Colonic mucosa (tissue), 4 donors: ENCODE measurements around the gene MARCOL. TPM values are rescaled to one million over a fixed set of nuclear protein-coding genes. Genes with fewer than 3 reads are reported as not detected.
A peak's percentile ranks its signal among the peaks of the same experiment; 100 is the strongest.
"Not testable (repeated sequence)": the region's sequence is repeated elsewhere in the genome, so short reads cannot be mapped to it uniquely, and the experiment has no call there.

Experiments
- DNase-seq: peaks from one replicate; pipeline ENCODE4 v3.0.0-alpha.2; 2020
- H3K27ac ChIP-seq: fragments of 200-600 bp; one replicate; pipeline ENCODE4 v1.8.0; 2021
- H3K27me3 ChIP-seq: fragments of 200-600 bp; one replicate; pipeline ENCODE4 v1.8.0; 2021
- H3K36me3 ChIP-seq: fragments of 200-600 bp; one replicate; pipeline ENCODE4 v1.8.0; 2021
- H3K4me1 ChIP-seq: fragments of 200-600 bp; one replicate; pipeline ENCODE4 v1.8.0; 2021; ENCODE audit warnings: mild to moderate bottlenecking
- H3K4me3 ChIP-seq: fragments of 200-600 bp; one replicate; pipeline ENCODE4 v1.8.0; 2021
- H3K9ac ChIP-seq, 2 donors: one replicate each; pipeline ENCODE4 v1.7.0; 2013; ENCODE audit warnings: control low read depth in 2 of 2, low read depth in 2 of 2, low read length in 2 of 2
- H3K9me3 ChIP-seq: fragments of 200-600 bp; one replicate; pipeline ENCODE4 v1.8.0; 2021
- CTCF ChIP-seq: fragments of 200-600 bp; IDR thresholded peaks from one replicate; pipeline ENCODE4 v1.8.0; 2022; ENCODE audit warnings: antibody characterized with exemption, mild to moderate bottlenecking
- intact Hi-C: fragments of 100-400 bp; cut with DNase I; formaldehyde crosslinking; loops from one replicate; pipeline ENCODE4 v1.14.1; 2022
- total RNA-seq, 2 donors: library from RNA; stranded (reverse); fragmentation: NEBNext Ultra II Directional in 1 of 2; extraction: Animal tissue kit (Norgen Biotek cat#: 25700) in 1 of 2; gene quantifications; one replicate each; pipeline ENCODE4 v1.2.1, GENCODE V29; 2021
- donor health status: healthy.
- donor health status: DM: no; HTN: no; CAD: no.
- donor health status: DM: no; HTN: no; CAD: no.

Gene MARCOL
- total RNA-seq, 2 donors from 2014 or later: 0.27 TPM; not detected in 1

GRCh38 chr5:148261221-148261620 is 22.9 kb downstream of the MARCOL start:
- H3K27ac ChIP-seq: no peak overlapping the region
- H3K4me3 ChIP-seq: no peak overlapping the region
- no peaks in the 10 kb centered on the region for H3K4me1 ChIP-seq
- TF ChIP-seq CTCF: no peak
- intact Hi-C loops: no loop called here
- no peak for DNase-seq
- H3K36me3 ChIP-seq: no peaks in the 10 kb centered on the region
- no peak overlapping the region for H3K9ac ChIP-seq
- no peaks in the 10 kb centered on the region for H3K27me3 ChIP-seq
- H3K9me3 ChIP-seq: no peaks in the 10 kb centered on the region

- Histone ChIP-seq H3K36me3 (no peaks in the 10 kb centered on the region), H3K27ac (no peak overlapping the region), H3K9ac (no peak overlapping the region), H3K4me1 (no peaks in the 10 kb centered on the region), H3K27me3 (no peaks in the 10 kb centered on the region), H3K9me3 (no peaks in the 10 kb centered on the region), H3K4me3 (no peak overlapping the region)
- TF ChIP-seq CTCF: no peak
- intact Hi-C loops: no loop called here
- DNase-seq: no peak
Observed at GRCh38 chr5:148267962-148268361, 29.6 kb downstream of the MARCOL start.

GRCh38 chr5:148268566-148268965 is 30.2 kb downstream of the MARCOL start, which contains the start of gene SPINK13:
Gene SPINK13, plus strand, starts transcription at chr5:148268794. Its CDS starts 1,279 bp downstream, at chr5:148270073.
- H3K9ac ChIP-seq: no peak within 1 kb of the TSS
- intact Hi-C loops: no loop called here
- TF ChIP-seq CTCF: no peak
- no peaks in the 10 kb centered on the region for H3K36me3 ChIP-seq
- no peaks in the 10 kb centered on the region for H3K27me3 ChIP-seq
- H3K27ac ChIP-seq: no peak within 1 kb of the TSS
- no peak for DNase-seq
- no peak within 1 kb of the TSS for H3K4me3 ChIP-seq
- H3K9me3 ChIP-seq: no peaks in the 10 kb centered on the region
- H3K4me1 ChIP-seq: no peaks in the 10 kb centered on the region

- H3K4me3 ChIP-seq, H3K27ac ChIP-seq, H3K9me3 ChIP-seq, intact Hi-C loops, DNase-seq, H3K9ac ChIP-seq, H3K27me3 ChIP-seq, H3K4me1 ChIP-seq, H3K36me3 ChIP-seq: not testable (repeated sequence)
Observed at GRCh38 chr5:148275129-148275528, 36.8 kb downstream of the MARCOL start.

- H3K9ac ChIP-seq, H3K27ac ChIP-seq, H3K27me3 ChIP-seq, H3K36me3 ChIP-seq, H3K4me3 ChIP-seq, H3K9me3 ChIP-seq, H3K4me1 ChIP-seq, DNase-seq, intact Hi-C loops: not testable (repeated sequence)
Observed at GRCh38 chr5:148280893-148281292, 42.6 kb downstream of the MARCOL start.

GRCh38 chr5:148281336-148281735 is 43.0 kb downstream of the MARCOL start:
- DNase-seq, H3K4me1 ChIP-seq, H3K36me3 ChIP-seq, H3K9ac ChIP-seq, H3K9me3 ChIP-seq, H3K27ac ChIP-seq, intact Hi-C loops, H3K27me3 ChIP-seq, H3K4me3 ChIP-seq: not testable (repeated sequence)

GRCh38 chr5:148290271-148291195 is 52.2 kb downstream of the MARCOL start:
- TF ChIP-seq CTCF: peak; percentile 33
- Histone ChIP-seq H3K4me1 (no peaks in the 10 kb centered on the region), H3K27ac (no peak overlapping the region), H3K4me3 (no peak overlapping the region), H3K9ac (no peak overlapping the region), H3K27me3 (no peaks in the 10 kb centered on the region), H3K9me3 (no peaks in the 10 kb centered on the region), H3K36me3 (no peaks in the 10 kb centered on the region)
- intact Hi-C loops: no loop called here
- DNase-seq: no peak
